MCF 10A (cell line): ENCODE data around the gene HTRA3. TPM values are rescaled to one million over a fixed set of nuclear protein-coding genes. Genes with fewer than 3 reads are reported as not detected.

Source experiments
- BruUV-seq: library from RNA; stranded (reverse); fragments of 400-500 nt; replicated peaks from 2 replicates; lab custom pipeline; 2021; lab: Mats Ljungman, UMichigan
- CTCF ChIA-PET: fragments of 300-600 bp; sonication (Branson Sonifier 250); formaldehyde crosslinking; extraction: SDS; loops from one replicate; lab custom pipeline; 2021; ENCODE audit warnings: antibody characterized with exemption, inconsistent platforms; lab: Yijun Ruan, JAX
- POLR2A ChIA-PET: fragments of 300-600, 350-650 bp; sonication (Branson Sonifier 250); formaldehyde crosslinking; extraction: SDS; loops from one replicate; lab custom pipeline; 2020; ENCODE audit warnings: antibody characterized with exemption, inconsistent platforms; lab: Yijun Ruan, JAX
- DNase-seq: peaks from one replicate; pipeline ENCODE4 v3.0.0-alpha.2; 2018; ENCODE audit not compliant: unreplicated experiment
- H3K27ac Mint-ChIP-seq: one replicate; pipeline ENCODE4 v1.8.0; 2022; ENCODE audit warnings: mild to moderate bottlenecking, low read depth, mixed read lengths; ENCODE audit not compliant: unreplicated experiment
- H3K27me3 Mint-ChIP-seq: one replicate; pipeline ENCODE4 v1.8.0; 2022; ENCODE audit warnings: mixed read lengths; ENCODE audit not compliant: insufficient read depth, unreplicated experiment
- H3K36me3 Mint-ChIP-seq: one replicate; pipeline ENCODE4 v1.8.0; 2022; ENCODE audit warnings: mild to moderate bottlenecking, moderate library complexity, mixed read lengths; ENCODE audit not compliant: insufficient read depth, unreplicated experiment
- H3K4me1 Mint-ChIP-seq: one replicate; pipeline ENCODE4 v1.8.0; 2022; ENCODE audit warnings: mixed read lengths; ENCODE audit not compliant: insufficient read depth, unreplicated experiment
- H3K4me3 Mint-ChIP-seq: one replicate; pipeline ENCODE4 v1.8.0; 2022; ENCODE audit warnings: mild to moderate bottlenecking, moderate library complexity, mixed read lengths; ENCODE audit not compliant: unreplicated experiment
- H3K9me3 Mint-ChIP-seq: one replicate; pipeline ENCODE4 v1.8.0; 2022; ENCODE audit warnings: mixed read lengths; ENCODE audit not compliant: unreplicated experiment
- CTCF ChIP-seq: fragments of 200-600 bp; IDR thresholded peaks from one replicate; pipeline ENCODE4 v1.8.0; 2022; ENCODE audit warnings: antibody characterized with exemption, mild to moderate bottlenecking; ENCODE audit not compliant: unreplicated experiment
- intact Hi-C: fragments of 100-400 bp; cut with micrococcal nuclease; formaldehyde crosslinking; loops from 2 replicates; pipeline ENCODE4 v1.14.1; 2022
- total RNA-seq: library from RNA; stranded (reverse); gene quantifications from 2 replicates; pipeline ENCODE4 v1.2.3, GENCODE V29; 2022

The HTRA3 gene
- total RNA-seq, 1 experiment from 2014 or later: not detected

- BruUV-seq: no TSS peak
- TF ChIP-seq CTCF: no peak
- Mint-ChIP-seq H3K9me3 (no peaks in the 10 kb centered on the region), H3K27ac (no peak overlapping the region), H3K4me3 (no peak overlapping the region), H3K4me1 (peaks cover 11% of the 10 kb centered on the region), H3K36me3 (no peaks in the 10 kb centered on the region), H3K27me3 (no peaks in the 10 kb centered on the region)
- ChIA-PET CTCF (interaction anchor here (3.0 kb wide), 1 partner anchor 35 kb away, joined by 8 read pairs; no protein-coding TSS in a partner anchor), POLR2A (no interaction called here)
- no peak for DNase-seq
- intact Hi-C loops: no loop called here
Observed at GRCh38 chr4:8277356-8278008, 7.9 kb downstream of the HTRA3 start.

GRCh38 chr4:8278009-8278395 lies 8.4 kb downstream of the HTRA3 start:
- intact Hi-C loops: no loop called here
- ChIA-PET CTCF (interaction anchor here (0.6 kb wide), 2 partner anchors 11 to 117 kb away, joined by 3 to 5 read pairs; no protein-coding TSS in a partner anchor), POLR2A (no interaction called here)
- Mint-ChIP-seq H3K27ac (no peak overlapping the region), H3K4me1 (peaks cover 11% of the 10 kb centered on the region), H3K9me3 (no peaks in the 10 kb centered on the region), H3K27me3 (no peaks in the 10 kb centered on the region), H3K4me3 (no peak overlapping the region), H3K36me3 (no peaks in the 10 kb centered on the region)
- DNase-seq: no peak
- TF ChIP-seq CTCF: no peak
- BruUV-seq: no TSS peak

DNA sequence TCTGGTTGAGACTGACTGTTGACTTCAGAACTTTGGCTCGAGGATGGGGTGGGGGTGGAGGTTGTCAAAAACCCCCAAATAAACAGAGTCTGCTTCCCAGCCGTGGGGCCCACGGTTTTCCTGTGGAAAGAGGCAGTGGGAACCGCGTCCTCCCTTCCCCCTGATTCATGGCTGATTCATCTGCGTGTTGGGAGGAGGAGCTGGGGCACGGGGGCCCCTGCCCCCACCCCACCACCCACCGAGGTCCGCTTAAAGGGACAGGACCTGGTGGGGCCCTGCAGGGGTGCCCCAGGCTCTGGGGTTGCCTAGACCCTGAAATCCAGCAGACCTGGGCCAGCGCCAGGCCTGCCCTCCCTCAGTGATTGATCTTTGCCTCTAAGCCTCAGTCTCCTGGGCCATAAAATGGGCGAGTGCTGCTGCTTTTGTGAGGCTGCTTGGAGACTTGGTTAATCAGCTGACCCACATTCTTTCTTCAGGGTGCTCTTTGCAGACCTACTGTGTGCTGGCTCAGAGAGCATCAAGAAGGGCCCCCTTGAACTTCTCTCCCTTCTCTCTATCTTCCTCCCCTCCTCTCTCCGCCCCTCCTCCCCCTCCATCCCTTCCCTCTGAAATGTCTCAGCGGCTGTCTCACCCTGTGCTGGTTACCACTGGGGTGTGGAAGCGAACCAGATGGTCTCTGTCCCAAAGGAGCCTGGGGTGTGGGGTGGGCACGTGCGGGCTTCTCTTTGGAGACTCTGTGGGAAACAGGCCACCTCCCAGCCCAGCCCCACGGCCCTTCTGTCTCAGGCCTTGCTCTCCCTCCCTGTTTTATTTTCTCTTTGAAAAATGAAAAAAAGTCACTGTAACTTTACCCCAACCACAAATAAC lies 9.1 kb downstream of the HTRA3 start:
- CTCF ChIA-PET: interaction anchor here (0.6 to 1.3 kb wide), 4 partner anchors 12 to 124 kb away, joined by 3 to 5 read pairs (median 4); no protein-coding TSS in a partner anchor
- no peak for TF ChIP-seq CTCF
- no TSS peak for BruUV-seq
- H3K4me3 Mint-ChIP-seq: no peak overlapping the region
- DNase-seq: peak; percentile 55
- no peaks in the 10 kb centered on the region for H3K9me3 Mint-ChIP-seq
- intact Hi-C loops: no loop called here
- POLR2A ChIA-PET: no interaction called here
- H3K27me3 Mint-ChIP-seq: no peaks in the 10 kb centered on the region
- no peak overlapping the region for H3K27ac Mint-ChIP-seq
- peaks cover 11% of the 10 kb centered on the region for H3K4me1 Mint-ChIP-seq
- H3K36me3 Mint-ChIP-seq: no peaks in the 10 kb centered on the region
